ENCODE measurements around the gene ARHGAP18. TPM values are rescaled to one million over a fixed set of nuclear protein-coding genes. Genes with fewer than 3 reads are reported as not detected.

Gene ARHGAP18
- total RNA-seq, 4 donors from 2014 or later: 2.8 to 9.0 (median 7.1) TPM

DNA sequence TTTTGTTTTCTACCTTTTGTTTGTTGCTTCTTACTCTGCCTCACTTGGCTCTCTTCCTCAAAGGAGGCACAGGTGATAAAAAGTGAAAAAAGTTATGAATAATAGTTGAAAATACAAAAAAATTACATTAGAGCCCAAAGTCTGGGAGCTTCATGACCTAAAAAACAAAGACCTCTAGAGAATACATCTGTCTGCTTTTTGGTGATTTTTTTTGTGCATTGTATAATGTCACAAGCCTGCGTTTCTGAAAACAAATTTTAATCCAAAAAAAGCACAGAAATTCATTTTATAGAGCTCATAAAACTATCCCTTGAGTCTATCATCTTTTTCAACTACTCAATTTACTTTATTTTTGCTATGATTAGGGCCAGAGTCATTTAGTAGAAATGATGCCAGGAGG is 41.4 kb upstream of the ARHGAP18 start:
- Histone ChIP-seq H3K27ac (no peak overlapping the region), H3K4me3 (no peak overlapping the region), H3K9me3 (no peaks in the 10 kb centered on the region), H3K4me1 (peaks cover 0 to 32% (median 16%) of the 10 kb centered on the region in 3 donors), H3K36me3 (no peaks in the 10 kb centered on the region), H3K27me3 (peaks cover 0 to 9% (median 0%) of the 10 kb centered on the region in 4 donors)
- intact Hi-C loops (cut with DNase I): no loop called here
- WGBS, 2 donors: 88 to 90% methylated on average over 1 of the region's 1 CpG
- no peak for DNase-seq
- no peak for TF ChIP-seq POLR2A (IDR thresholded peaks at IDR 0.05)
- TF ChIP-seq, protein P1, sequence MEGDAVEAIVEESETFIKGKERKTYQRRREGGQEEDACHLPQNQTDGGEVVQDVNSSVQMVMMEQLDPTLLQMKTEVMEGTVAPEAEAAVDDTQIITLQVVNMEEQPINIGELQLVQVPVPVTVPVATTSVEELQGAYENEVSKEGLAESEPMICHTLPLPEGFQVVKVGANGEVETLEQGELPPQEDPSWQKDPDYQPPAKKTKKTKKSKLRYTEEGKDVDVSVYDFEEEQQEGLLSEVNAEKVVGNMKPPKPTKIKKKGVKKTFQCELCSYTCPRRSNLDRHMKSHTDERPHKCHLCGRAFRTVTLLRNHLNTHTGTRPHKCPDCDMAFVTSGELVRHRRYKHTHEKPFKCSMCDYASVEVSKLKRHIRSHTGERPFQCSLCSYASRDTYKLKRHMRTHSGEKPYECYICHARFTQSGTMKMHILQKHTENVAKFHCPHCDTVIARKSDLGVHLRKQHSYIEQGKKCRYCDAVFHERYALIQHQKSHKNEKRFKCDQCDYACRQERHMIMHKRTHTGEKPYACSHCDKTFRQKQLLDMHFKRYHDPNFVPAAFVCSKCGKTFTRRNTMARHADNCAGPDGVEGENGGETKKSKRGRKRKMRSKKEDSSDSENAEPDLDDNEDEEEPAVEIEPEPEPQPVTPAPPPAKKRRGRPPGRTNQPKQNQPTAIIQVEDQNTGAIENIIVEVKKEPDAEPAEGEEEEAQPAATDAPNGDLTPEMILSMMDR (IDR thresholded peaks at IDR 0.05): no peak

DNA sequence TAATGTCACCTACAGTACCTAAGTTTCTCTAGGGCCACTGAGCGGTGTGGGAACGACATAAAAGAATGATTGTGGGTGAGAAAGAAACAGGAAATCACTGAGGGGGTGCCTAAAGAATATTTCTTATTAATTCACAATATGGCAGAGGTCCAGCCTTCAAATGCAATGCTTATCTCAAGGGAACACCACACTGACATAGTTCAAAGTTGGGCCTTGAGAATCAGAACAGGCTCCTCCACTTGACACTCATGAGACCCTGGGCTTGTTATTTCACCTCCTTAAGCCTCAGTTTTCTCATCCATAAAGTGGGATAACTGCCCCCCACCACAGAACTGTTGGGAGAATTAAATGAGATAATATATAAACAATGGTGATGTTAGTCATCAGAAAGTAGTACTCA is 40.4 kb upstream of the ARHGAP18 start:
- no peak overlapping the region for H3K4me3 ChIP-seq
- no peaks in the 10 kb centered on the region for H3K36me3 ChIP-seq
- H3K4me1 ChIP-seq: peaks cover 0 to 32% (median 16%) of the 10 kb centered on the region in 3 donors
- no peak for TF ChIP-seq POLR2A (IDR thresholded peaks at IDR 0.05)
- TF ChIP-seq, protein P1 (IDR thresholded peaks at IDR 0.05): no peak
- DNase-seq: no peak
- no peaks in the 10 kb centered on the region for H3K9me3 ChIP-seq
- peaks cover 0 to 3% (median 0%) of the 10 kb centered on the region in 4 donors for H3K27me3 ChIP-seq
- intact Hi-C loops (cut with DNase I): no loop called here
- H3K27ac ChIP-seq: peak overlapping the region in 3 of 4 donors; percentile 30 to 67 (median 54)
- WGBS, 2 donors: 42 to 68% methylated on average over 2 of the region's 2 CpGs

GRCh38 chr6:129749749-129750120 is 39.8 kb upstream of the ARHGAP18 start:
- peak overlapping the region in 3 of 4 donors; percentile 30 to 67 (median 54) for H3K27ac ChIP-seq
- H3K9me3 ChIP-seq: no peaks in the 10 kb centered on the region
- 30 to 43% methylated on average over 4 of the region's 4 CpGs for WGBS, 2 donors
- no peak for DNase-seq
- intact Hi-C loops (cut with DNase I): no loop called here
- H3K36me3 ChIP-seq: no peaks in the 10 kb centered on the region
- no peak overlapping the region for H3K4me3 ChIP-seq
- H3K4me1 ChIP-seq: peaks cover 0 to 32% (median 16%) of the 10 kb centered on the region in 3 donors
- peaks cover 0 to 2% (median 0%) of the 10 kb centered on the region in 4 donors for H3K27me3 ChIP-seq
- no peak for TF ChIP-seq POLR2A (IDR thresholded peaks at IDR 0.05)
- TF ChIP-seq, protein P1 (IDR thresholded peaks at IDR 0.05): no peak

DNA sequence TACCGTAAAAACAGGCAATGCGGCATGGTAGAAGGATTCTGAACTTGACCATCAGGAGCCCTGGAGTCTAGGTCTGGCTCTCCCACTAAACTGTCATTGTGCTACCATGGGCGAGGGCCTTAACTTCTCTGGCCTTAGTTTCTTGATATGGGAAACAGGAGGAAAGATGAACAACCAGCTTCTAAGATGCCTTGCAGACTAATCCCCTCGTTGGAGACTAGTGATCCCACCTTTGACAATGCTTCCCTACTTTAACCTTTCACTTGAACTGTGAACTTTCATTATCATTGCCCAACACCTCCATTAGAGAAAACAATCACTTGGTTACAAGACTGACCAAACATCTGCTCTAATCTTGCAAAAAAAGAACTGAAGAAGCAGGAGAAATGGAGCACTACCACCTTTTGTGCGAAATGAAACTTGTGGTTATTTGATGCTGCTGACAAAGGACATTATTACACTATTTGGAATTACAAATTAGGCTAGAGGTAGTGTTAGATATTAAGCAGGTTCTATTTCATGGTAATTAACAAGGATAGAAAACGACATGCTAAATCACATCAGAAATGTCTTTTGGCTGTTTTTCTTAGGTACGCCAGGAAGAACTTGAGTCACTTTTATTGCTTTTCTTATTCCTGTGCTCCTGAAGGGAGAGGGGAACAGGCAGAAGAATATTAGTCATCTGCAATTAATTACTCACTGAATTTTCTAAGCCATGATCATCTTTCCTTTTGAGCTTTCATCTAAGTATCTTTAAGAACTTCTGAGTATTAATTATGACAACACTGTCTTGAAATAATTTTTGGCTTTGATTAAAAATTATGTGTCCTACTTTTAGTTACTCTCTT is 39.1 kb upstream of the ARHGAP18 start:
- H3K27ac ChIP-seq: peak overlapping the region in 3 of 4 donors; percentile 30 to 67 (median 54)
- no peaks in the 10 kb centered on the region for H3K9me3 ChIP-seq
- WGBS, 2 donors: 61% methylated on average over 7 of the region's 7 CpGs
- TF ChIP-seq POLR2A (IDR thresholded peaks at IDR 0.05): no peak
- TF ChIP-seq, protein P1 (IDR thresholded peaks at IDR 0.05): no peak
- no peak for DNase-seq
- H3K4me1 ChIP-seq: peaks cover 0 to 32% (median 16%) of the 10 kb centered on the region in 3 donors
- intact Hi-C loops (cut with DNase I): no loop called here
- no peak overlapping the region for H3K4me3 ChIP-seq
- no peaks in the 10 kb centered on the region for H3K27me3 ChIP-seq
- H3K36me3 ChIP-seq: no peaks in the 10 kb centered on the region

DNA sequence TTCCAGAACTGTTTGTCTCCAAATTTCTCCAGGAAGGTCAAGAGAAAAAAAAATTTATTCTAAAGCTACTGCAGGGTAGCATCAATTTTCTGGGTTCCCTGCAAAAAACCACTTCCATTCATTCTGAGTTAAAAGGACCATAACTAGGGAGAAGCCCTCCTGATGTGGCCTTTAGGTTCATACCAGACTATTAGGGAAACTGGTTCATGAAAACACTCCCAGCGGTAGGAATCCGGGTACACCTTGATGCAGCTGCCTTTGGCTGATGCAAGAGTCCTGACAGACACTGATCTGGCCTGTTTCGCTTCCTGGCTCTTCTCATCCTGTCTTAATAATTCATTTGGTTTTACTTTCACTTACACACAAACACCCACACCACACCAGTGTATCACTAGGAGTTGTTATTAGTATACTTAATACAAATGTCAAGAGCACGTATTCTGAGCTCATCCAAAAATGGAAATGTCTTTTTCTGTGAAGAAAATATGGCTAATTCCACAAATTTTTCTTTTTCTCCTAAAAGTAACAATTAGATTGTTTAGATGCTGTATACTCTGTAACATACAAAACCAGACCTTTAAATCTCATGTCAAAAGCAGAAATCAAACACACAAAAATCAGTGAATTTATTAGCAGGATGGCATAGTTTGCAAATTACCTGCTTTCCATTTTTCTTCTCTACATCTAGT is 38.4 kb upstream of the ARHGAP18 start:
- intact Hi-C loops (cut with DNase I): no loop called here
- no peak for DNase-seq
- Histone ChIP-seq H3K27me3 (no peaks in the 10 kb centered on the region), H3K36me3 (no peaks in the 10 kb centered on the region), H3K4me3 (no peak overlapping the region), H3K4me1 (peaks cover 0 to 32% (median 16%) of the 10 kb centered on the region in 3 donors), H3K27ac (peak overlapping the region in 2 of 4 donors; percentile 54 to 67), H3K9me3 (no peaks in the 10 kb centered on the region)
- WGBS, 2 donors: 11 to 21% methylated on average over 4 of the region's 4 CpGs
- TF ChIP-seq POLR2A (IDR thresholded peaks at IDR 0.05): no peak
- TF ChIP-seq, protein P1 (IDR thresholded peaks at IDR 0.05): peak in 2 of 6 experiments; percentile 36 to 49
